Activated T-cell treated with anti-CD3 and anti-CD28 coated beads, Interleukin-2, amount 50 U/mL, for 4 hours (primary cell): ENCODE results near the gene HERPUD2. TPM values are rescaled to one million over a fixed set of nuclear protein-coding genes. Genes with fewer than 3 reads are reported as not detected.
"Not testable (repeated sequence)": the region's sequence is repeated elsewhere in the genome, so short reads cannot be mapped to it uniquely, and the experiment has no call there.

Experiments
- ATAC-seq, 2 donors: fragments of 200-7000 bp; cut with Tn5 transposase; one replicate each; pipeline ENCODE4 v1.10.0; 2021
- DNase-seq: peaks from one replicate; pipeline ENCODE4 v3.0.0-alpha.2; 2020
- H3K27me3 Mint-ChIP-seq: one replicate; pipeline ENCODE4 v1.8.0; 2021; ENCODE audit warnings: low read depth, mixed read lengths
- H3K36me3 Mint-ChIP-seq: one replicate; pipeline ENCODE4 v1.8.0; 2022; ENCODE audit warnings: mixed read lengths; ENCODE audit not compliant: insufficient read depth
- H3K4me1 Mint-ChIP-seq: one replicate; pipeline ENCODE4 v1.8.0; 2021; ENCODE audit warnings: low read depth, mixed read lengths
- H3K4me3 Mint-ChIP-seq: one replicate; pipeline ENCODE4 v1.8.0; 2021; ENCODE audit warnings: mild to moderate bottlenecking, moderate library complexity, mixed read lengths
- H3K9me3 Mint-ChIP-seq: one replicate; pipeline ENCODE4 v1.8.0; 2021; ENCODE audit warnings: mixed read lengths
- total RNA-seq, 3 donors: library from RNA; stranded (reverse); gene quantifications; one replicate each; pipeline ENCODE4 v1.2.1, GENCODE V29; 2021

Gene HERPUD2
- total RNA-seq, 3 donors from 2014 or later: 14.9 to 18.5 (median 15.8) TPM

- ATAC-seq (peak; percentile 47 to 59), DNase-seq (no peak)
- Mint-ChIP-seq H3K36me3 (peaks cover 15% of the 10 kb centered on the region), H3K4me1 (peaks cover 78% of the 10 kb centered on the region), H3K9me3 (no peaks in the 10 kb centered on the region), H3K27me3 (no peaks in the 10 kb centered on the region), H3K4me3 (no peak overlapping the region)
Observed at GRCh38 chr7:35677582-35678356, 17.2 kb downstream of the HERPUD2 start.

- H3K4me1 Mint-ChIP-seq: peaks cover 70% of the 10 kb centered on the region
- ATAC-seq: no peak
- H3K36me3 Mint-ChIP-seq: peaks cover 14% of the 10 kb centered on the region
- H3K9me3 Mint-ChIP-seq: no peaks in the 10 kb centered on the region
- no peak overlapping the region for H3K4me3 Mint-ChIP-seq
- no peak for DNase-seq
- H3K27me3 Mint-ChIP-seq: no peaks in the 10 kb centered on the region
Observed at GRCh38 chr7:35676211-35676610, 18.7 kb downstream of the HERPUD2 start.

GRCh38 chr7:35670856-35671569 lies 23.9 kb downstream of the HERPUD2 start:
- DNase-seq (no peak), ATAC-seq (no peak)
- Mint-ChIP-seq H3K9me3 (no peaks in the 10 kb centered on the region), H3K4me3 (no peak overlapping the region), H3K4me1 (peaks cover 35% of the 10 kb centered on the region), H3K27me3 (no peaks in the 10 kb centered on the region), H3K36me3 (peaks cover 30% of the 10 kb centered on the region)

GRCh38 chr7:35660411-35660810 lies 34.5 kb downstream of the HERPUD2 start:
- not testable (repeated sequence) for H3K27me3 Mint-ChIP-seq, H3K9me3 Mint-ChIP-seq, DNase-seq, ATAC-seq, H3K4me3 Mint-ChIP-seq
- Mint-ChIP-seq H3K4me1 (peaks cover 35% of the 10 kb centered on the region), H3K36me3 (peaks cover 54% of the 10 kb centered on the region)

- H3K9me3 Mint-ChIP-seq: peaks cover 16% of the 10 kb centered on the region
- H3K27me3 Mint-ChIP-seq: no peaks in the 10 kb centered on the region
- peaks cover 48% of the 10 kb centered on the region for H3K36me3 Mint-ChIP-seq
- peaks cover 47% of the 10 kb centered on the region for H3K4me1 Mint-ChIP-seq
- DNase-seq: no peak
- H3K4me3 Mint-ChIP-seq: no peak overlapping the region
- peak in 1 of 2 donors; percentile 54 for ATAC-seq
Observed at GRCh38 chr7:35658606-35659201, 36.2 kb downstream of the HERPUD2 start.

- DNase-seq: no peak
- peaks cover 50% of the 10 kb centered on the region for H3K36me3 Mint-ChIP-seq
- peaks cover 62% of the 10 kb centered on the region for H3K4me1 Mint-ChIP-seq
- H3K27me3 Mint-ChIP-seq: no peaks in the 10 kb centered on the region
- H3K9me3 Mint-ChIP-seq: peaks cover 31% of the 10 kb centered on the region
- no peak overlapping the region for H3K4me3 Mint-ChIP-seq
- ATAC-seq: peak; percentile 92 to 94
Observed at GRCh38 chr7:35657125-35657524, 37.8 kb downstream of the HERPUD2 start.

- ATAC-seq, DNase-seq, H3K27me3 Mint-ChIP-seq, H3K4me3 Mint-ChIP-seq: not testable (repeated sequence)
- peaks cover 83% of the 10 kb centered on the region for H3K4me1 Mint-ChIP-seq
- H3K36me3 Mint-ChIP-seq: peaks cover 58% of the 10 kb centered on the region
- peaks cover 29% of the 10 kb centered on the region for H3K9me3 Mint-ChIP-seq
Observed at GRCh38 chr7:35654558-35654957, 40.4 kb downstream of the HERPUD2 start.

GRCh38 chr7:35652124-35652523 lies 42.8 kb downstream of the HERPUD2 start:
- Mint-ChIP-seq H3K4me3 (peak overlapping the region; percentile 62), H3K4me1 (peaks cover 84% of the 10 kb centered on the region), H3K36me3 (peaks cover 58% of the 10 kb centered on the region), H3K27me3 (no peaks in the 10 kb centered on the region), H3K9me3 (peaks cover 29% of the 10 kb centered on the region)
- ATAC-seq (no peak), DNase-seq (no peak)

GRCh38 chr7:35650751-35651150 lies 44.2 kb downstream of the HERPUD2 start:
- Mint-ChIP-seq H3K4me3 (no peak overlapping the region), H3K4me1 (peaks cover 84% of the 10 kb centered on the region), H3K27me3 (no peaks in the 10 kb centered on the region), H3K36me3 (peaks cover 52% of the 10 kb centered on the region), H3K9me3 (peaks cover 29% of the 10 kb centered on the region)
- ATAC-seq (no peak), DNase-seq (no peak)

GRCh38 chr7:35649711-35650110 lies 45.2 kb downstream of the HERPUD2 start:
- H3K4me3 Mint-ChIP-seq: no peak overlapping the region

GRCh38 chr7:35648367-35648766 lies 46.6 kb downstream of the HERPUD2 start:
- Mint-ChIP-seq H3K9me3 (peaks cover 13% of the 10 kb centered on the region), H3K36me3 (peaks cover 38% of the 10 kb centered on the region), H3K27me3 (no peaks in the 10 kb centered on the region), H3K4me3 (no peak overlapping the region), H3K4me1 (peaks cover 76% of the 10 kb centered on the region)
- DNase-seq (no peak), ATAC-seq (no peak)

More at GRCh38 chr7:35649711-35650110, 45.2 kb downstream of the HERPUD2 start:
- peaks cover 45% of the 10 kb centered on the region for H3K36me3 Mint-ChIP-seq
- no peaks in the 10 kb centered on the region for H3K27me3 Mint-ChIP-seq
- peaks cover 22% of the 10 kb centered on the region for H3K9me3 Mint-ChIP-seq
- no peak for ATAC-seq
- no peak for DNase-seq
- H3K4me1 Mint-ChIP-seq: peaks cover 78% of the 10 kb centered on the region

- ATAC-seq (peak in 1 of 2 donors; percentile 32), DNase-seq (no peak)
- Mint-ChIP-seq H3K4me1 (peaks cover 73% of the 10 kb centered on the region), H3K36me3 (peaks cover 34% of the 10 kb centered on the region), H3K9me3 (peaks cover 2% of the 10 kb centered on the region), H3K4me3 (no peak overlapping the region), H3K27me3 (no peaks in the 10 kb centered on the region)
Observed at GRCh38 chr7:35647171-35647574, 47.8 kb downstream of the HERPUD2 start.

GRCh38 chr7:35646289-35647023 lies 48.5 kb downstream of the HERPUD2 start:
- DNase-seq (no peak), ATAC-seq (peak in 1 of 2 donors; percentile 46)
- H3K9me3 Mint-ChIP-seq: no peaks in the 10 kb centered on the region
- H3K27me3 Mint-ChIP-seq: no peaks in the 10 kb centered on the region
- peaks cover 73% of the 10 kb centered on the region for H3K4me1 Mint-ChIP-seq
- H3K36me3 Mint-ChIP-seq: peaks cover 31% of the 10 kb centered on the region
- H3K4me3 Mint-ChIP-seq: peak overlapping the region; percentile 9

GRCh38 chr7:35645691-35646090 lies 49.2 kb downstream of the HERPUD2 start:
- ATAC-seq (no peak), DNase-seq (no peak)
- H3K4me3 Mint-ChIP-seq: no peak overlapping the region
- peaks cover 27% of the 10 kb centered on the region for H3K36me3 Mint-ChIP-seq
- H3K9me3 Mint-ChIP-seq: no peaks in the 10 kb centered on the region
- H3K27me3 Mint-ChIP-seq: no peaks in the 10 kb centered on the region
- peaks cover 71% of the 10 kb centered on the region for H3K4me1 Mint-ChIP-seq
